HL-60 (cell line): Measurements from ENCODE around the gene GPRC6A.

ENCODE experiments used
- DNase-seq, 2 experiments: peaks; one replicate each; pipeline ENCODE4 v3.0.0-alpha.2; 2010 to 2020; ENCODE audit warnings: low read depth in 1 of 2, low spot score in 1 of 2
- H3K27ac ChIP-seq: fragments of 250-450 bp; sonication (Bioruptor Pico); replicated peaks from 2 replicates; pipeline ENCODE4 v1.5.1; 2020; ENCODE audit warnings: mild to moderate bottlenecking, moderate library complexity
- H3K27me3 ChIP-seq: fragments of 250-450 bp; sonication (Bioruptor Pico); 2 replicates; pipeline ENCODE4 v1.5.1; 2021; ENCODE audit warnings: mild to moderate bottlenecking, moderate library complexity; ENCODE audit not compliant: insufficient read depth, poor library complexity, severe bottlenecking
- H3K4me3 ChIP-seq: replicated peaks from 2 replicates; pipeline ENCODE4 v1.5.1; 2011; ENCODE audit warnings: mild to moderate bottlenecking, control low read depth, low read length; ENCODE audit not compliant: insufficient read depth
- GABPA ChIP-seq: IDR thresholded peaks from 2 replicates; pipeline ENCODE4 v1.6.1; 2012; ENCODE audit warnings: low read depth
- POLR2AphosphoS5 ChIP-seq: IDR thresholded peaks from 2 replicates; pipeline ENCODE4 v1.6.1; 2012; ENCODE audit warnings: low read depth
- SPI1 ChIP-seq: IDR thresholded peaks from 2 replicates; pipeline ENCODE4 v1.6.1; 2012; ENCODE audit warnings: low read depth, mild to moderate bottlenecking, borderline replicate concordance
- TF ChIP-seq, protein P1 (sequence below): IDR thresholded peaks from 2 replicates; pipeline ENCODE4 v1.6.1; 2012; ENCODE audit warnings: low read depth; ENCODE audit not compliant: insufficient replicate concordance
- TF ChIP-seq, protein P2 (sequence below): IDR thresholded peaks from one replicate; pipeline ENCODE4 v1.5.1; 2011; ENCODE audit warnings: low read length, control low read depth, inconsistent platforms; ENCODE audit not compliant: insufficient read depth

The GPRC6A gene

DNA sequence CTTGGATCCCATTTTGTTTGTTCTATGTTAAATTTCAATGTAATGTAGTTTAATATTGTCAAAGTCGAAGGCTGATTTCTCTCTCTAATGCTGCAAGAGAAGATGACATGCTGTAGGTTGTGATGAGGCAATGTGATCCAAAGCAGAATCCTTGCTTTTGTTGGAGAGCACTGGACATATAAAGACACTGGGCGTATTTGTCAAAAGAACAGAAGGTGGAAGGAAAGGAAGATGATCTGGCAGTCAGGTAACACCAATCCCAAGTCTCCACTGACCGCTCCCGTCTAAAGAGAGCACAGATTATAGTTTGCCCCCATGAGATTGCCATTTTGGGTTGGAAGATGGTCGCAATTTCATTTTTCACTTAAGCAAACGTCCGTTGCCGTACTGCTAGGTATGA, 47.2 kb upstream of the GPRC6A start:
- Histone ChIP-seq H3K27ac (no peak overlapping the region), H3K4me3 (no peak overlapping the region), H3K27me3 (peaks cover 27% of the 10 kb centered on the region)
- TF ChIP-seq, protein P1, sequence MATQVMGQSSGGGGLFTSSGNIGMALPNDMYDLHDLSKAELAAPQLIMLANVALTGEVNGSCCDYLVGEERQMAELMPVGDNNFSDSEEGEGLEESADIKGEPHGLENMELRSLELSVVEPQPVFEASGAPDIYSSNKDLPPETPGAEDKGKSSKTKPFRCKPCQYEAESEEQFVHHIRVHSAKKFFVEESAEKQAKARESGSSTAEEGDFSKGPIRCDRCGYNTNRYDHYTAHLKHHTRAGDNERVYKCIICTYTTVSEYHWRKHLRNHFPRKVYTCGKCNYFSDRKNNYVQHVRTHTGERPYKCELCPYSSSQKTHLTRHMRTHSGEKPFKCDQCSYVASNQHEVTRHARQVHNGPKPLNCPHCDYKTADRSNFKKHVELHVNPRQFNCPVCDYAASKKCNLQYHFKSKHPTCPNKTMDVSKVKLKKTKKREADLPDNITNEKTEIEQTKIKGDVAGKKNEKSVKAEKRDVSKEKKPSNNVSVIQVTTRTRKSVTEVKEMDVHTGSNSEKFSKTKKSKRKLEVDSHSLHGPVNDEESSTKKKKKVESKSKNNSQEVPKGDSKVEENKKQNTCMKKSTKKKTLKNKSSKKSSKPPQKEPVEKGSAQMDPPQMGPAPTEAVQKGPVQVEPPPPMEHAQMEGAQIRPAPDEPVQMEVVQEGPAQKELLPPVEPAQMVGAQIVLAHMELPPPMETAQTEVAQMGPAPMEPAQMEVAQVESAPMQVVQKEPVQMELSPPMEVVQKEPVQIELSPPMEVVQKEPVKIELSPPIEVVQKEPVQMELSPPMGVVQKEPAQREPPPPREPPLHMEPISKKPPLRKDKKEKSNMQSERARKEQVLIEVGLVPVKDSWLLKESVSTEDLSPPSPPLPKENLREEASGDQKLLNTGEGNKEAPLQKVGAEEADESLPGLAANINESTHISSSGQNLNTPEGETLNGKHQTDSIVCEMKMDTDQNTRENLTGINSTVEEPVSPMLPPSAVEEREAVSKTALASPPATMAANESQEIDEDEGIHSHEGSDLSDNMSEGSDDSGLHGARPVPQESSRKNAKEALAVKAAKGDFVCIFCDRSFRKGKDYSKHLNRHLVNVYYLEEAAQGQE: no peak
- TF ChIP-seq GABPA: no peak
- TF ChIP-seq SPI1: no peak
- TF ChIP-seq POLR2AphosphoS5: no peak
- TF ChIP-seq, protein P2, sequence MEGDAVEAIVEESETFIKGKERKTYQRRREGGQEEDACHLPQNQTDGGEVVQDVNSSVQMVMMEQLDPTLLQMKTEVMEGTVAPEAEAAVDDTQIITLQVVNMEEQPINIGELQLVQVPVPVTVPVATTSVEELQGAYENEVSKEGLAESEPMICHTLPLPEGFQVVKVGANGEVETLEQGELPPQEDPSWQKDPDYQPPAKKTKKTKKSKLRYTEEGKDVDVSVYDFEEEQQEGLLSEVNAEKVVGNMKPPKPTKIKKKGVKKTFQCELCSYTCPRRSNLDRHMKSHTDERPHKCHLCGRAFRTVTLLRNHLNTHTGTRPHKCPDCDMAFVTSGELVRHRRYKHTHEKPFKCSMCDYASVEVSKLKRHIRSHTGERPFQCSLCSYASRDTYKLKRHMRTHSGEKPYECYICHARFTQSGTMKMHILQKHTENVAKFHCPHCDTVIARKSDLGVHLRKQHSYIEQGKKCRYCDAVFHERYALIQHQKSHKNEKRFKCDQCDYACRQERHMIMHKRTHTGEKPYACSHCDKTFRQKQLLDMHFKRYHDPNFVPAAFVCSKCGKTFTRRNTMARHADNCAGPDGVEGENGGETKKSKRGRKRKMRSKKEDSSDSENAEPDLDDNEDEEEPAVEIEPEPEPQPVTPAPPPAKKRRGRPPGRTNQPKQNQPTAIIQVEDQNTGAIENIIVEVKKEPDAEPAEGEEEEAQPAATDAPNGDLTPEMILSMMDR: no peak
- no peak for DNase-seq

DNA sequence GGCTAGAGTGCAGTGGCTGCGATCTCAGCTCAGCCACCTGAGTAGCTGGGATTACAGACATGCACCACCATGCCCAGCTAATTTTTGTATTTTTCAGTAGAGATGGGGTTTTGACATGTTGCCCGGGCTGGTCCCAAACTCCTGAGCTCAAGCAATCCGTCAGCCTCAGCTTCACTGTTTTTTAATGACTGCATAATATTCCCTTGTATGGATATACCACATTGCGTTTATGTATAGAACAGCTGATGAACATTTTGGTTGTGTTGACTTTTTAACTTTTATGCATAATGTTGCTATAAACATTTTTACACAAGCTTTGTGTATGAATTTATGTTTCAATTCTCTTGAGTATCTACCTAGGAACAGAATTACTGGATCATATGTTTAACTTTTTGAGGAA, 43.9 kb upstream of the GPRC6A start:
- no peak for DNase-seq
- TF ChIP-seq GABPA (no peak), POLR2AphosphoS5 (no peak)
- Histone ChIP-seq H3K4me3 (no peak overlapping the region), H3K27me3 (peaks cover 20% of the 10 kb centered on the region), H3K27ac (no peak overlapping the region)

DNA sequence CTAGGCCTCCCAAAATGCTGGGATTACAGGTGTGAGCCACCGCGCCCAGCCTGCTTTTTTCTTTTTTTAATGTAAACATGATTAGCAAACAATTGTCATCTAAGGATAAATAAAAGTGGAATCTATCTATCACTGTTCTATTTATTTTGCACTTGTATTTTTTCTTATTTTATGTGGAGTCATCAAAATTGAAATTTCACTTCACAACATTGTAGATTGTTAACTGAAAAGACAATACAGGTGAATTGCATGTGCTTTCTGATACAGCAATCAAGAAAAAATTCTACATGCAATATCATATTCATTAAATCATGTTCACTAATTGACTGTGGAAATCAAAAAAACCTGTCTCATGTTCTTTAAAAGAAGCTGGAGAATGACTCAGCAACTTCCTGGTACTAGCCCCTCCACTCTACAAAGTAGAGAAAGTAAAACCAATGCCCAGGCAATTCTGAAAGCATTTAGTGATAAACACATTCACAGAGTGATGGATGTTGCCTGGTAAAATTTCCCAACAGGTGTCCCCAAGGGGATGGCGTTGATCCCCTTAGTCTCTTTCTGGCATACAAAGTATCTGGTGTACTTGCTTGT, 37.5 kb upstream of the GPRC6A start:
- no peak for DNase-seq
- TF ChIP-seq, protein P2: no peak
- no peak for TF ChIP-seq GABPA
- TF ChIP-seq SPI1: no peak
- TF ChIP-seq, protein P1: no peak
- no peak for TF ChIP-seq POLR2AphosphoS5
- Histone ChIP-seq H3K4me3 (no peak overlapping the region), H3K27ac (no peak overlapping the region), H3K27me3 (no peaks in the 10 kb centered on the region)

DNA sequence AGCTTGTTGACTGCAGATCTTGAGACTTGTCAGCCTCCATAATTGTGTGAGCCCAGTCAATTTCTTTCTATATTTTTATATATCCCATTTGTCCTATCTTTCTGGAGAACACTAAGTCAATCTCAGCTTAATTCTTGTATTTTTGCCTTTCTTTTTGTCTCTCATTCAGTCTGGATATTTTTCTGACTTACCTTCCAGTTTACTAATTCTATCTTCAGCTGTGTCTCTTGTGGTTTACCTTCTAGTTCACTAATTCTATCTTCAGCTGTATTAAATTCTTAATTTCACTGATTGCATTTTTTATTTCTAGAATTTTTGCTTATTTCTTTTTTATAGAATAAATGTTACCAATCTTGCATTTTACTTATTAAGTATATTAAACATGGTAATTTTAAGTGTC, 30.4 kb upstream of the GPRC6A start:
- DNase-seq: no peak
- no peak for TF ChIP-seq POLR2AphosphoS5
- TF ChIP-seq, protein P2: no peak
- TF ChIP-seq, protein P1: no peak
- no peak for TF ChIP-seq SPI1
- TF ChIP-seq GABPA: no peak
- Histone ChIP-seq H3K4me3 (no peak overlapping the region), H3K27ac (no peak overlapping the region), H3K27me3 (no peaks in the 10 kb centered on the region)
